Hematopoietic multipotent progenitor cell treated with erythropoietin and hydrocortisone succinate and interleukin-3 and kit ligand, for 15 days (in vitro differentiated cells): ENCODE results near the gene F2RL3.
"Not testable (repeated sequence)": the region's sequence is repeated elsewhere in the genome, so short reads cannot be mapped to it uniquely, and the experiment has no call there.

Experiments used
- DNase-seq: peaks from one replicate; pipeline ENCODE4 v3.0.0-alpha.2; 2015; ENCODE audit warnings: low spot score

F2RL3 gene

DNA sequence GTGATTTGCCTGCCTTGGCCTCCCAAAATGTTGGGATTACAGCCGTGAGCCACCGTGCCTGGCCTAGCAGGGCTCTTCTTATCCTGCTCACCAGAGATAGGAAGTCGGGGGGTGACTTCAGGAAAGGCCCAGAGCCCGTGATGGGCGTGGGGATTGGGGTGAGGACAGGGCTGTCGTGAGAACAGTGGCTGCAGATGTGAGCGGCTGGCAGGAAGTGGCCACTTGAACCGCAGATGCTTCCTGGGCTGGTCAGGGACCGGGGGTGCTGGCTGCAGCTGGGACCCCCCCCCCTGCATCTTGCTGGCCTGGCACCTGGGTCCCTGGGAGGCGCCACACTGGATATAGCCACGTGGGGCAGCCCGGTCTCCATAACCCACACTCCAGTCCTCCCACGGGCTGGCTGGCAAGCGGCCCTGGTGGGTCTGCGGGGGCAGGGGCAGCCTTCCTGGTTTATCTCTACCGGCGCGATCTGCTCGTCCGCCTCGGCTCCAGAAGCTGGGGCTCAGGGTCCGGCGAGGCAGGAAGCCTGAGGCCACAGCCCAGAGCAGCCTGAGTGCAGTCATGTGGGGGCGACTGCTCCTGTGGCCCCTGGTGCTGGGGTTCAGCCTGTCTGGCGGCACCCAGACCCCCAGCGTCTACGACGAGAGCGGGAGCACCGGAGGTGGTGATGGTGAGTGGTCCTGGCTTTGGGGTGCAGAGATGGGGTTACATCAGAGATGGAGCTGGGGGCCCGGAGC is at the start of gene F2RL3:
F2RL3 (plus strand) TSS at position 371 of the 737 bp plus-strand sequence; CDS start at position 562, 191 bp downstream.
- no peak for DNase-seq

DNA sequence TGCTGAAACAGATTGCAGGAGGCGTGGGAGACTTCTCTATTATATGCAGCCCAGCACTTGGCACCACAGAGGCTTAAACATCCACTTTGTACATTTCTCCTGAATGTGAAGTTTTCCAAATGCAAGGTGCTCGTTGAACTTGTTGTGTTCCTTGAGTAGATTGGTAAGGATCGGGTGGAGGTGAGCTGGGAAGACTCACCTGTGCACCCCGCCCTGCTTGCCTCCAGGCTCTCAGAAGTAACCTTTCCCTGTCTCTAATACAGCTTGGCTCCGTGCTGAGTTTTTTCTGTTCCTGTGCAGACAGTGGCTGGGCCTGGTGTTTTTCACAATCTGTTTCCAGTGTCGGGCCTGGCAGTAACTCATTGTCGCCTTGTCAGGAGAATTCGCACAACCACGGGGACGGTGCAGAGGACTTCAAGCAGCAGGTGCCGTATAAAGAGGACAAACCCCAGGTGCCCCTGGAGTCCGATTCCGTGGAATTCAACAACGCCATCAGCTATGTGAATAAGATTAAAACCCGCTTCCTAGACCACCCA is 47.3 kb upstream of the F2RL3 start:
- no peak for DNase-seq

DNA sequence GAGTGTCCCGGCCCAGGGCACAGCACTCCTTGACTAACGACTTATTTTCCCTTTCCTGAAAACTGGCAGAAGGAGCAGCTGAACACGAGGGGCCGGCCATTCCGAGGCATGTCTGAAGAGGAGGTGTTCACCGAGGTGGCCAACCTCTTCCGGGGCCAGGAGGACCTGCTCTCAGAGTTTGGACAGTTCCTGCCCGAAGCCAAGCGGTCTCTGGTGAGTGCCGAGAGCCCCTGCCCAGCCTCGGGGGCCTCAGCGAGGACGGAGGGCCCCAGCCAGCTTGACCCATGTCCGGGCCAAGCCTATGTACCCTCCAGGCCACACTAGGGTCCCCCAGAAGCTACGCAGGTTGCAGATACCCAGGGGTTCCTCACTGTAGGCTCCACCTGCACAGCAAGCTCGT is 41.9 kb upstream of the F2RL3 start:
- no peak for DNase-seq

- DNase-seq: no peak
Observed at GRCh38 chr19:16847430-16847829, 41.4 kb upstream of the F2RL3 start.

DNA sequence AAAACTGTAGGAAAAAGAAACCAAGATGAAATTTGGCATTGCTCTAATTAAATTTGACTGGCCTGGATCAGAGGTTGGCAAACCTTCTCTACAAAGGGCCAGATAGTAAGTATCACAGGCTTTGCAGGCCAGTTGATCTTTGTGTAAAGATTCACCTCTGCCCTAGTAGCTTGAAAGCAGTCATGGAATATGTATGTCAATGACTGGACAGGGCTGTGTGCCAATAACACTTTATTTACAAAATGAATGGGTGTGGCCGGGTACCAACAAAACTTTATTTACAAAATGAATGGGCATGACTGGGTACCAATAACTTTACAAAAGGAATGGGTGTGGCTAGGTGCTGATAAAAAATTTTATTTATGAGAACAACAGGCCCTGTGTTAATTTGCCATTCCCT is 39.6 kb upstream of the F2RL3 start:
- no peak for DNase-seq

DNA sequence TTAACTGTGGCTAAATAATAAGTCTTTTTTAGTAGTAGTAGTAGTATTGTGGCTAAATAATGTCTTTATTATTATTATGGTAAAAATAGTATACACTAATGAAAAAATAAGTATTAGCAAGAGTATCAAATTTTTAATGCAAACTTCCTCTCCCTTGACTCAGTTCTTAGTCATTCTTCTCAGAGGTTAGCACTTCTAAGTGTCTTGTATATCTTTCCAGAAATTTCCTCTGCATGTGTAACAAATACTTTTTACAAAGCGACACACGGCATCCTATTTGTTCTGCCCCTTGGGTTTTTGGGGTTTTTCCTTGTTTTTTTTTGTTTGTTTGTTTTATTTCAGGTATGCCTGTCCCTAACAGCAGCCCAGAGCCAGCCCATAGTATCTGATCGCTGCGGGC is 38.7 kb upstream of the F2RL3 start:
- DNase-seq: no peak

DNA sequence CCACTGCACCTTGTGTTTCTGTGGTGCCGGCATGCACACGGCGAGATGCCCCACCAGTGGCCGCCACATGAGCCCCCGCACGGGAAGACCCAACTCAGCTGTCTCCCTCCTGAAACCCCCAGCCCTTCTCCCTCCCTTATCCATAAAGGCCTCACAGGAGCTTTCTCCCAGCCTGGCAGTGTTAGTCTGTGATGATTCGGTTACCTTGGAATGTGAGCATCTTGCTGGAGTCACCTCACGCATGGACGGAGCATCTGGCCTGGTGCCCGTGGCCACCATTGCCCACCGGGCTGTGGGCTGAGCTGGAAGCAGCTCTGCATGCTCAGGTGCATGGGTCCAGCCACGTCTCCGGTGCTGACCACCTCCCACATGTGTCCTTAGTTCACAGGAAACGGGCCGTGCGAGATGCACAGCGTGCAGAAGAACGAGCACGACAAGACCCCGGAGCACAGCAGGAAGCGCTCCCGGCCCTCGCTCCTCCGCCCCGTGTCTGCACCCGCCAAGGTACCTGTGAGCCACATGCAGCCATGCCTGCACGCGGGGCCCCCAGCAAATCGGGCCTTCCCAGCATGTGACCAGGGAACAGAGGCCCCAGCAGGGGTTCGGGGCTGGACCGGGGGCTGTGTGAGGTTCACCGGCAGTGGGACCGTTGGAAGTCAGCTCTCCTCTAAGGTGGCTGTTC is 37.6 kb upstream of the F2RL3 start:
- no peak for DNase-seq

- DNase-seq: no peak
Observed at GRCh38 chr19:16853066-16853465, 35.7 kb upstream of the F2RL3 start.

GRCh38 chr19:16856091-16856490 is 32.7 kb upstream of the F2RL3 start:
- no peak for DNase-seq

GRCh38 chr19:16859626-16860025 is 29.2 kb upstream of the F2RL3 start:
- no peak for DNase-seq

GRCh38 chr19:16860118-16860517 is 28.7 kb upstream of the F2RL3 start:
- DNase-seq: no peak

- no peak for DNase-seq
Observed at GRCh38 chr19:16861011-16861410, 27.8 kb upstream of the F2RL3 start.

DNA sequence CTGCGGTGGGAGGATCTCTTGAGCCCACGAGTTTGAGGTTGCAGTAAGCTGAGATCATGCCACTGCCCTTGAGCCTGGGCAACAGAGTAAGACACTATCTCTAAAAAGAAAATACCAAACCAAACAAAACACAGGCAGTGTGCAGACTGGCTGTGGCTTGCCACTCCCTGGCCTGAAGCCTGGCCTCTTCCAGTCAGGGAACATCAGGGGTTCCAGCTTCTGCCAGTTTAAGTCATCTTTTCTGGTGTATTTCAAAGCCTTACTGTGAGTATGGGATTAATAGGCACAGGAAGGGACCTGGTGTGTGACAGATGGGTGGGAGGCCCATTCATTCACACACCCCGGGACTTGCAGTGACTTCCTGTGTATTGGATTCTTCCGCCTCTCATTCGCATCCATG is 27.0 kb upstream of the F2RL3 start:
- DNase-seq: no peak

DNA sequence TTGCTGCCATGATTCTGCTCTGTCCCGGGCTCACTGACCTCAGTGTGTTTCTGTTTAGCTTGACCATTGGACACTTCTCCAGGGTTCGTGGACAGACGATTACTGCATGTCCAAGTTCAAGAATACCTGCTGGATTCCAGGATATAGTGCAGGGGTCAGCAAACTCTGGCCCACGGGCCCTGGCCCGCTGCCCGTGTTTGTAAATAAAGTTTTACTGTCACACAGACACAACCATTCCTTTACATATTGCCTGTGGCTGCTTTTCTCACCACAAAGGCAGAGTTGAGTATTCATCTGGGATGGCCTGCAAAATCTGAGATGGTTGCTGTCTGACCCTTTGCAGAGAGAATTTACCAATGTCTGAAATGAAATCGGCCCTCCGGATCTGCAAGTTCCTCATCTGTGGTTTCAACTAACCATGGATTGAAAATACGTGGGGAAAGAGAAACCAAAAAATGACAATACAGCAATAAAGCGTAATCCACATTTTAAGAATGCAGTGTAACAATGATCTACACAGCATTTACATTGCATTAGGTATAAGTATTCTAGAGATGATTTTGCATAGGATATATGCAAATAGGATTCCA is 25.9 kb upstream of the F2RL3 start:
- DNase-seq: no peak

DNA sequence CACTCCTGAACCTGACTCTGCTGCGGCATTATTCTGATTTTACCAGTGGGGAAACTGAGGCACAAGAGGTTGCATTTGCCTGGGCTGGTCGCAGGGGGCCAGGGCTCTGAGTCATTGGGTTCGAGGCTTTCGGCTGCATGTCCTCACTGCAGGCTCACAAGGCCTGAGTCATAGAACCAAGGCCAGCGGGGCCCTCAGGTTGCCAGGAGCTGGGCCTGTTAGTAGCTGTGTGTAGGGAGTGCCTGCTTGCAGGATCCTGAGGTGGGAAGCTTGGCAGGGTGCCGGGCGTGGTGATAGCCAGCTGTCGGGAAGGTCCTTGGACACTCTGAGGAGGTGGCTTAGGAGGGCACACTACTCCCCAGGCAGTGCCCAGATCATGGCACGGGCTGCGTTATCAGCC is 21.6 kb upstream of the F2RL3 start:
- no peak for DNase-seq

GRCh38 chr19:16868423-16869130 is 20.2 kb upstream of the F2RL3 start:
- no peak for DNase-seq

DNA sequence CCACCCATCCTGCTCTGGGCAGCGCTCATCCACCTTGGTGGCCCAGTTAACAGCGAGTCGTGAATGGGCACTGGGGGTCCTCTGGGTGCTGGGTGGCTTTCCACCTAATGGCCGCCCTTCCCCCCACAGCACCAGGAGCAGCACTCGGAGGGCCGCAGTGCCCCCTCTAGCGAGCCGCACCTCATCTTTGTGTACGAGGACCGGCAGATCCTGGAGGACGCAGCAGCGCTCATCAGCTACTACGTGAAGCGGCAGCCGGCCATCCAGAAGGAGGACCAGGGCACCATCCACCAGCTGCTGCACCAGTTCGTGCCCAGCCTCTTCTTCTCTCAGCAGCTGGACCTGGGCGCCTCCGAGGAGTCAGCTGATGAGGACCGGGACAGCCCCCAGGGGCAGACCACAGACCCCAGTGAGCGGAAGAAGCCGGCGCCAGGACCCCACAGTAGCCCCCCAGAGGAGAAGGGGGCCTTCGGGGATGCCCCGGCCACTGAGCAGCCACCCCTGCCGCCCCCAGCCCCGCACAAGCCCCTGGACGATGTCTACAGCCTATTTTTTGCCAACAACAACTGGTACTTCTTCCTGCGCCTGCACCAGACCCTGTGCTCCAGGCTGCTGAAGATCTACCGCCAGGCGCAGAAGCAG is 19.3 kb upstream of the F2RL3 start:
- no peak for DNase-seq

DNA sequence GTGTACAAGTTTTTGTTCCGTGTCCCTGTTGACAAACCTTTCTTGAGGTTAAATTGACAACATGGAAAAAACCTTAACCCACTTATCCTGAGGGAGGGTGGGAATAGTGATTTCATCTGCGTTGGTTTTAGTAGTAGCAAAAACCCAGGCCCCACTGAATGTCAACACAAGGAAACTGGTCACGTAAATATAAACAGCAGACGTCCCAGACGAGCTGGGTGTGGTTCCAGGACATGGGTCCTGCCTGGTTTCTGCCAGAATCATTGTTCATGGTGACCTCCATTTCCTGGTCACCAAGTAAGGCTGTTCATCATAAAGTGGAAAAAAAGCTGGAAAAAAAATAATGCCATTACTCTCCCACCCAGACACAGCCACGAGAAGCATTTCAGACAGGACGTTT is 16.9 kb upstream of the F2RL3 start:
- DNase-seq: no peak

DNA sequence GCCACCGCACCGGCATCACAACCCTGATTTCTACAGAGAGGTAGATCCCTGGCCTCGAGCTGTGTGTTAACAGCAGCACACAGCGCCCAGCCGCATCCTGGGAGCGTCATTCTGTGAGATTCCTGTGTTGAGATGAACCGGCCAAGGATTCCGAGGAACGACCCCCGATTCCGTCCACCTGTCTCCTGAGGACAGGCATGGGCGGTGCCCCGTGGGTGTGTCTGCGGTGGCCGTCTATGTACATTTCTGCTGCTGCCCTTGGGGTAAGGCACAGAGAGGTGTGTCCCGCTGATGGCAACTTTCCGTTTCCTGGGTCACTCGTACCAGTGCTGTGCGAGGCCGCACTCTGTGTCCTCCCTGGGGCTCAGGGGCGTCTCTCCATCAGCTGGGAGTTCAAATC is 16.1 kb upstream of the F2RL3 start:
- no peak for DNase-seq

DNA sequence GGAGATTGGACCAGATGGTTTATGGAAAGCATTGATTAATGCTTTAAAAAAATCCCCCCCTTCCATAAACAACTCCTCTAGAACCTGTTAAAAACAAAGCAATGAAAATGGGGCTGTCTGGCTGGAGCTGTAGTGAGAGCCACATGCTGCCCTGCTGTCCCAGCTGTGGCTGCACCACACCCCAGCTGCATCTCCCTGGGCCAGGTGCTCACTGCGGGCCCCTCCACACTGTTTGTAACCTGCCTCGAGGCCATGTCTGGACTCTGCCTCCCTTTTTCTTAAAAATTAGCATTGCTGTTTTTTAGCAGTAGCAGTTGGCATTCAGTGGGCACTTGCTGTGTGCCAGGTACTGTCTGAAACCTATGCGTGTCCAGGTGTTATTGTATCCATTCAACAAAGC is 15.2 kb upstream of the F2RL3 start:
- no peak for DNase-seq

DNA sequence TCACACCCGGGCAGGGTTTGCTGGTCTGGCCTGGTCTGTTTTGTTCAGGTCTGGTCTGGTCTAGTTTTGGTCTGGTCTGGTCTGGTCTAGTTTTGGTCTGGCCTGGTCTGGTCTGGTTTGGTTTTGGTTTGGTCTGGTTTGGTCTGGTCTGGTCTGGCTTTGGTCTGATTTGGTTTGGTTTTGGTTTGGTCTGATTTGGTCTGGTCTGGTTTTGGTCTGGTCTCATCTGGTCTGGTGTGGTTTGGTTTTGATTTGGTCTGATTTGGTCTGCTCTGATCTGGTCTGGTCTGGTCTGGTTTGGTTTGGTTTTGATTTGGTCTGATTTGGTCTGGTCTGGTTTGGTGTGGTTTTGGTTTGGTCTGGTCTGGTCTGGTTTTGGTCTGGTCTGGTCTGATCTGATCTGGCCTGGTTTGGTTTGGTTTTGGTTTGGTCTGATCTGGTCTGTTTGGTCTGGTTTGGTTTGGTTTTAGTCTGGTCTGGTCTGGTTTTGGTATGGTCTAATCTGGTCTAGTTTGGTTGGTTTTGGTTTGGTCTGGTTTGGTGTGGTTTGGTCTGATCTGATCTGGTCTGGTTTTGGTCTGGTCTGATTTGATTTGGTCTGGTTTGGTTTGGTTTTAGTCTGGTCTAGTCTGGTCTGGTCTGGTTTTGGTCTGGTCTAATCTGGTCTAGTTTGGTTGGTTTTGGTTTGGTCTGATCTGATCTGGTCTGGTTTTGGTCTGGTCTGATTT is 14.4 kb upstream of the F2RL3 start:
- no peak for DNase-seq

- not testable (repeated sequence) for DNase-seq
Observed at GRCh38 chr19:16874978-16875299, 13.9 kb upstream of the F2RL3 start.
